K562 (cell line): ENCODE data around the gene CHPF. TPM values are rescaled to one million over a fixed set of nuclear protein-coding genes. Genes with fewer than 3 reads are reported as not detected.

Experiments
- BRF2 ChIP-seq: IDR thresholded peaks from 3 replicates; pipeline ENCODE4 v1.6.1; 2011; ENCODE audit warnings: borderline replicate concordance, mild to moderate bottlenecking; ENCODE audit not compliant: insufficient read length, insufficient read depth
- CHD4 ChIP-seq: fragments of 200-600 bp; sonication (generic); IDR thresholded peaks from 3 replicates; pipeline ENCODE4 v1.6.1; 2012; ENCODE audit warnings: low read depth, mild to moderate bottlenecking, mixed read lengths, low read length, inconsistent platforms; ENCODE audit not compliant: insufficient read depth, insufficient replicate concordance, poor library complexity, severe bottlenecking
- DIDO1 ChIP-seq: fragments of 450-650 bp; IDR thresholded peaks from 2 replicates; pipeline ENCODE4 v1.6.1; 2016; ENCODE audit warnings: low read depth, missing biosample characterization, missing genetic modification characterization
- DPF2 ChIP-seq: fragments of 450-650 bp; IDR thresholded peaks from 2 replicates; pipeline ENCODE4 v1.6.1; 2016
- E4F1 ChIP-seq: fragments of 250-450 bp; sonication (Bioruptor Pico); IDR thresholded peaks from 2 replicates; pipeline ENCODE4 v1.5.0; 2021; ENCODE audit warnings: mild to moderate bottlenecking, borderline replicate concordance
- ELF4 ChIP-seq: fragments of 450-650 bp; formaldehyde crosslinking; IDR thresholded peaks from 2 replicates; pipeline ENCODE4 v1.4.0; 2022; ENCODE audit warnings: missing genetic modification characterization
- EP300 ChIP-seq: IDR thresholded peaks from 2 replicates; pipeline ENCODE4 v1.6.1; 2012; ENCODE audit warnings: low read length, improper control_type of control experiment
- HNRNPLL ChIP-seq: fragments of 200-400 bp; formaldehyde crosslinking; IDR thresholded peaks from 2 replicates; pipeline ENCODE4 v1.6.1; 2017; ENCODE audit warnings: low read length, low read depth, mild to moderate bottlenecking; ENCODE audit not compliant: poor library complexity, severe bottlenecking
- LARP7 ChIP-seq: fragments of 450-650 bp; IDR thresholded peaks from 2 replicates; pipeline ENCODE4 v1.6.1; 2016
- MCM3 ChIP-seq: fragments of 450-650 bp; IDR thresholded peaks from 2 replicates; pipeline ENCODE4 v1.6.1; 2016
- NFE2L1 ChIP-seq: fragments of 450-650 bp; IDR thresholded peaks from 2 replicates; pipeline ENCODE4 v1.6.1; 2016; ENCODE audit warnings: missing genetic modification characterization, low read depth, mild to moderate bottlenecking, missing compliant biosample characterization, moderate library complexity, borderline replicate concordance
- PHF21A ChIP-seq: fragments of 450-650 bp; IDR thresholded peaks from 2 replicates; pipeline ENCODE4 v1.6.1; 2017; ENCODE audit warnings: low read depth, borderline replicate concordance
- PURB ChIP-seq: sonication (generic); formaldehyde crosslinking; IDR thresholded peaks from 2 replicates; pipeline ENCODE4 v1.9.0; 2021; ENCODE audit warnings: low read depth, mild to moderate bottlenecking, missing genetic modification reagents
- RFX1 ChIP-seq: fragments of 450-650 bp; IDR thresholded peaks from 2 replicates; pipeline ENCODE4 v1.6.1; 2016; ENCODE audit warnings: mild to moderate bottlenecking, moderate library complexity
- SETDB1 ChIP-seq: IDR thresholded peaks from one replicate; pipeline ENCODE4 v1.6.1; 2012; ENCODE audit warnings: low read length, control low read depth, inconsistent platforms
- SIN3A ChIP-seq, 2 experiments: fragments of 150-350 bp in 1 of 2; IDR thresholded peaks; 2 replicates each; pipeline ENCODE4 v1.6.1; 2011 to 2016; ENCODE audit warnings: borderline replicate concordance in 2 of 2, low read depth in 2 of 2, low read length in 2 of 2, mild to moderate bottlenecking in 2 of 2, moderate library complexity in 2 of 2; ENCODE audit not compliant: control insufficient read depth in 1 of 2
- SMARCA4 ChIP-seq: fragments of 450-650 bp; IDR thresholded peaks from 2 replicates; pipeline ENCODE4 v1.6.1; 2016
- ZBTB9 ChIP-seq: fragments of 450-650 bp; formaldehyde crosslinking; IDR thresholded peaks from 2 replicates; pipeline ENCODE4 v1.4.0; 2020; ENCODE audit warnings: mild to moderate bottlenecking, moderate library complexity
- ZC3H8 ChIP-seq: fragments of 450-650 bp; IDR thresholded peaks from 2 replicates; pipeline ENCODE4 v1.6.1; 2017
- ZNF146 ChIP-seq: IDR thresholded peaks from one replicate; pipeline ENCODE4 v1.6.1; 2018; ENCODE audit warnings: missing compliant biosample characterization; ENCODE audit not compliant: unreplicated experiment
- ZNF23 ChIP-seq: fragments of 250-450 bp; sonication (Bioruptor Pico); IDR thresholded peaks from 2 replicates; pipeline ENCODE4 v1.4.0; 2020; ENCODE audit warnings: mild to moderate bottlenecking
- ZNF398 ChIP-seq: fragments of 250-450 bp; sonication (Bioruptor Pico); IDR thresholded peaks from 2 replicates; pipeline ENCODE4 v1.8.0; 2021; ENCODE audit warnings: moderate library complexity, mild to moderate bottlenecking, inconsistent platforms
- ZNF584 ChIP-seq: fragments of 200-800 bp; sonication (Bioruptor generic); IDR thresholded peaks from 2 replicates; pipeline ENCODE4 v1.6.1; 2016; ENCODE audit warnings: low read depth, mild to moderate bottlenecking, missing genetic modification characterization, missing compliant biosample characterization
- ZNF699 ChIP-seq: fragments of 250-450 bp; sonication (Bioruptor Pico); IDR thresholded peaks from 2 replicates; pipeline ENCODE4 v1.8.0; 2021; ENCODE audit warnings: mild to moderate bottlenecking, moderate library complexity; ENCODE audit not compliant: insufficient replicate concordance
- ZNF707 ChIP-seq: fragments of 250-450 bp; sonication (Bioruptor Pico); conservative IDR thresholded peaks from 2 replicates; pipeline ENCODE4 v1.8.0; 2022; ENCODE audit warnings: inconsistent platforms, mild to moderate bottlenecking, moderate library complexity
- polyA plus RNA-seq, 8 experiments: library from polyadenylated mRNA; depleted of rRNA in 4 of 8; stranded (reverse) in 5 of 8; unstranded in 3 of 8; fragments of >200 nt; fragmentation: Nextera tagmentation in 2 of 8; fragmentation: Illumina TruSeq in 1 of 8; extraction: Ambion mirVana in 2 of 8; extraction: Trizol in 1 of 8; gene quantifications; 2 replicates each; pipeline versions ENCODE4 v1.2.1 to v1.2.3, GENCODE V29; 2011 to 2014; ENCODE audit warnings: inconsistent platforms in 1 of 8, missing spikeins in 1 of 8
- total RNA-seq, 7 experiments: library from RNA; depleted of rRNA in 6 of 7; stranded (reverse); fragments of >200 nt in 6 of 7; fragmentation: Illumina TruSeq in 2 of 7; extraction: Trizol in 2 of 7; gene quantifications; 2 replicates each; pipeline versions ENCODE4 v1.2.1 to v1.2.3, GENCODE V29; 2011 to 2021; ENCODE audit warnings: low replicate concordance in 1 of 7

CHPF gene
- total and polyA plus RNA-seq, 9 of the 15 experiments (the other 6 are each of a cell fraction or from before 2014, with no cell fraction given): 0.15 to 57.2 (median 7.9) TPM

GRCh38 chr2:219500135-219500534, 43.5 kb downstream of the CHPF start (continued):
- no peak for TF ChIP-seq SETDB1
- no peak for TF ChIP-seq ZNF707
- TF ChIP-seq ZBTB9: no peak
- TF ChIP-seq SIN3A (IDR thresholded peaks at IDR 0.05; ENCODE audit: borderline replicate concordance in 2 of 2, control insufficient read depth in 1 of 2, low read depth in 2 of 2, low read length in 2 of 2): no peak
- no peak for TF ChIP-seq E4F1 (CRISPR knock-in tag)
- TF ChIP-seq MCM3: no peak
- no peak for TF ChIP-seq RFX1
- no peak for TF ChIP-seq ZNF23 (CRISPR knock-in tag)
- TF ChIP-seq HNRNPLL: no peak
- peak; percentile 56; the same call in 1 of the 2 replicates for TF ChIP-seq SMARCA4
- TF ChIP-seq LARP7: no peak
- TF ChIP-seq DIDO1 (tag): no peak
- TF ChIP-seq ZNF584 (CRISPR knock-in tag): no peak
- TF ChIP-seq EP300: no peak
- TF ChIP-seq BRF2: no peak
- TF ChIP-seq PHF21A: 0 out of 2 replicates have a peak, but pooled peaks have one; percentile 59
- TF ChIP-seq DPF2: peak; percentile 50; the same call in 1 of the 2 replicates
- TF ChIP-seq ZNF398 (CRISPR knock-in tag): no peak
- no peak for TF ChIP-seq ZC3H8
- no peak for TF ChIP-seq ELF4 (CRISPR knock-in tag)
- no peak for TF ChIP-seq ZNF699
- TF ChIP-seq PURB: no peak
- no peak for TF ChIP-seq CHD4
- no peak for TF ChIP-seq NFE2L1 (tag)
- no peak for TF ChIP-seq ZNF146
